Fibroblast of skin of left quadriceps (primary cell): Measurements from ENCODE around the gene ZNF337.
"Not testable (repeated sequence)": the region's sequence is repeated elsewhere in the genome, so short reads cannot be mapped to it uniquely, and the experiment has no call there.

Source experiments
- DNase-seq, 2 experiments: peaks; one replicate each; pipeline ENCODE4 v3.0.0-alpha.2; 2013; ENCODE audit warnings: low read depth in 2 of 2

Gene ZNF337

DNA sequence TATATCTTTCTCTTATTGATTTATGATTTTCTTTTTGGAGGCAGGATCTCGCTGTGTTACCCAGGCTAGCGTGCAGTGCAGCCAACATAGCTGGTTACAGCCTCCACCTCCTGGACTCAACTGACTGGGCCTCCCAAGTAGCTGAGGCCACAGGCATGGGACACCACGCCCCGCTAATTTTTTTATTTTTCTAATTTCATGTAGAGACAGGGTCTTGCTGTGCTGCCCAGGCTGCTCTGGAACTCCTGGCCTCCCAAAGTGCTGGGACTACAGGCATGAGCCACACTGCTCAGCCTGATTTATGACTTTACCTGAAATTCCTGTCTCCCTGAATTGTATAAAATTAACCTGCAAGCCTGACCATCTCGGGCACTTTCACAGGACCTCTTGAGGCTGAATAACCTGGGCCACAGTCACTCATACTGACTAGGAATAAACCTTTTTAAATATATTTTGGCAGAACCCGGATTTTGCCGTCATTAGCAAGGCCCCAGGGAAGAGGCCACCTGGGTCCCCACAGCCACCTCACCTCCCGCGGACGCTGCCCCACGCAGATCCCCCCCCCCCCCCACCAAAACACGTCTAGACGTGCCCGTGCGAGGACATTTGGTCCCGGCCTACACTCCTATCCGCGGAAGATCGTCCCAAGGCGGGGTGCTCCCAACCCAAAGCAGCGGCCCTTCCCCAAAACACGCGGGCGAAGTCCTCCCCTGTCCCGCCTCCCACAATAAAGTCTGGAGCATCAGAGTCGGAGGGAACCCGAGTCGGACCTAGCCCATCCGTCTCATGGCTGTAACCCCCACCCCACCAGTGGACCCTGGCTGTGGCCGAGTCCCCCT is 902 bp downstream of the ZNF337 start:
- DNase-seq = no peak

DNA sequence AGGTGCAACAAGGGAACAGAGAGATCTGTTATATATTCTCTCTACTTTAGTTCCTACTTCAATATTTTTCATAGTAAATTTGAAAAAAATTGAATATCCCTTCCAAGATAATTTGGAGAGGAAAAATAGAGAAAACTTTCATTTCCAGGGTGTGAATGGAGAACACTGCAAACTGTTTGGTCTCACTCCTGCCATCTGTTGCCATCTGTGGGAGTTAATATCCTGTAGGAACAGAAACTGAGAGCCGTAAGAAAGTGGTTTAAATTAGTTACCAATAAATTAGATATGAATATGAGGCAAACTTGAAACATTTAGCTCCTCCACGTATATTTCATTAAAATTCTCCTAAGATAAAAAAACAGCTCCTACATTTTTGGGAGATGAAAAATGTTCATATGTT is 4.2 kb downstream of the ZNF337 start:
- DNase-seq = no peak

DNA sequence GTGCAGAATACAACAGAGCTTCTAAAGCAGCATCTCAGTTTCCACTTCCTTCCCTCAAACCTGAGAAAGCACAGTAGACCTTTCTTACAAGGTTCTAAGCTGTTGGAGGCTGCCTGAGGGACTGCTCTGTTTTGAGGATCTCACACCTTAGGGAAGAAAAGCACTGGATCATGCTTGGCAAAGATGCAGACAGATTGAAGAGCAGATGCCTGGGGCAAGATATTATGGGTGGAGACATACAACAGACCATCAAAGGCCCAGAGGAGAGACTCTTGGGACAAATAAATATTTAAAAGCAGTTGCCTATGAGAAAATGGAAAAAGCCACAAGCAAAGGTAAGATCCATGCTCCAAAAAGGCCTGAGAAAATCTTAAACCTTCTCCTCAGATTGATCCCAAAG is 6.2 kb downstream of the ZNF337 start:
- DNase-seq = no peak

DNA sequence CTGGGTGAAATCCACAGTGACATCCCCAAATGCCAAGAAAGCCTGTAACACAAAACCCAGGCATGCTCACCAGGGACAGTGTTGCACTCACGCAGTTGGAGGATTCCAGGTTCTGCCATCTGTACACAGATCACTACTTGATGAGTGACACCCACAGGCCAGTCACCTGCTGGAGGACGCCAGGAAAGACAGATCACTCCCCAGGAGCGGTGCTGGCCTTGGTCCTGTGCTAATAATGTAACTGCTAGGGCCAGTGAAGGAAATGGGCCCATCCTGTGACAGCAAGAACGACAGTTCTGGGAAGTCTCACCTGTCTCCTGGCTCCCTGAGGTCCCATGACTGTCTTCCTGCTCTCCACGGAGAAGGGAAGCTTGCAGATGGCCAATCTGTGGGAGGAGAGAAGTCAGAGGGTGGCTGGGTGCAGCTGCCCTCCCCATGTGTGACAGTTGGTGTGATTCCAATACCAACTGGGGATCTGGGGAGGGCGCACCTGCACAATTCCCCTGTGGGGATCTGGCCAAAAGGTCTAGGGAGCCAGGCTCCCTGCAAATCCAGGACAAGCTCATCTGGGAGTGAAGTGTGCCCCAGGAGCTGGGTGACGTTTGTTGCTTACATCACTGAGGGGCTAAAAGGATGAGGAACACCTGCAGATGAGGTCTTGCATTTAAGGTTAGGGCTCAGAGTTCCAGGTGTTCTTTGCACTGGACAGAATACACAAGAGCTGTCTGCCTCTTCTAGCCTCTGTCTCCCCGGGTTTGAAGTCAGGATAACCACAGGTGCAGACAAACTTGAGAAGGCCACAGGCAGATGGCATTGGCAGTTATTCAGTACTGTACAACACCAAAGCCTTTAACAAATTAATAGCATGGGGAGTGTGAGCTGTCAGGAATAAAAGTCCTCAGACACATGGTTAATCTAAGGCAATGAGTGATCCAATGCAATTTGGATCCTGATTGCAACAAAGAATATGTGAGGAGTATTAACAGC is 10.3 kb downstream of the ZNF337 start:
- no peak for DNase-seq

DNA sequence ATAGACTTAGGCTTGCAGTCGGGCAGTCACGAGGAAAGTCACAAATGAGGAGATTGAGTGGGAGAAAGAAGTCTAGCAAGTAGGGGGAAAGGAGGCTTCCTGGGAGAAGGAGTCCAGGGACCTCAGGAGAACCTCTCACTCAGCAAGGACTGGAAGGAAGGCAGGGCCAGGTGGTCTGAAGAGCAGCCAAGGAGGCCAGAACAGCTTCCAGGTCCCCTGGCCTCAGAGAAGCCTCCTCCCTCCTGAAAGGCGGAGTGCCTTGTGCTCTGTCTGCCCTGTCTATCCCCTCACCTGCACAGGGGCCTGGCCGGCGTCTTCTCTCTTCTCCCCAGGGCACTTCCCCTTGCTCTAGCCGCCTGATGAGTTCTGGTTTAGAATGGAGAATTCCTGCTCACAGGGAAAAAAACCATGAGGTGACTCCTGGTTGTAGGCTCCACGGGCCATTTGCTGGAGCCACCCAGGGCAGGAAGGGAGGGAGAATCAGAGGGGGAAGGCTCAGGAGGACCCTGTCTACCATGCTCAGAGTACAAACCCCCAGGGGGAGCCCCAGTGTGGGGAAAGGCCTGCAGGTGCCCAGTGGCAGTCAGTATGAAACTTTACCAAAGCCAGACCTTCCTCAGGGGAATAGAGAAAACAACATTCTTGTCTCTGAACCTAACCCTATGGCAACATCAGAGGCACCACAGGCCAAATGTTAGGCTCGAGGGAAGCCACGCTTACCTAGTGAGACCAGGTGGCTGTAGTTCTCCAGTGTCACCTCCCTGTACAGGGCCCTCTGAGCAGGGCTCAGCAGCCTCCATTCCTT is 11.2 kb downstream of the ZNF337 start:
- no peak for DNase-seq

DNA sequence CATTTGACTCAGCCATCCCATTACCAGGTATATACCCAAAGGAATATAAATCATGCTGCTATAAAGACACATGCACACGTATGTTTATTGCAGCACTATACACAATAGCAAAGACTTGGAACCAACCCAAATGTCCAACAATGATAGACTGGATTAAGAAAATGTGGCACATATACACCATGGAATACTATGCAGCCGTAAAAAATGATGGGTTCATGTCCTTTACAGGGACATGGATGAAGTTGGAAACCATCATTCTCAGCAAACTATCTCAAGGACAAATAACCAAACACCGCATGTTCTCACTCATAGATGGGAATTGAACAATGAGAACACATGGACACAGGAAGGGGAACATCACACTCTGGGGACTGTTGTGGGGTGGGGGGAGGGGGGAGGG is 12.8 kb downstream of the ZNF337 start:
- DNase-seq = not testable (repeated sequence)

DNA sequence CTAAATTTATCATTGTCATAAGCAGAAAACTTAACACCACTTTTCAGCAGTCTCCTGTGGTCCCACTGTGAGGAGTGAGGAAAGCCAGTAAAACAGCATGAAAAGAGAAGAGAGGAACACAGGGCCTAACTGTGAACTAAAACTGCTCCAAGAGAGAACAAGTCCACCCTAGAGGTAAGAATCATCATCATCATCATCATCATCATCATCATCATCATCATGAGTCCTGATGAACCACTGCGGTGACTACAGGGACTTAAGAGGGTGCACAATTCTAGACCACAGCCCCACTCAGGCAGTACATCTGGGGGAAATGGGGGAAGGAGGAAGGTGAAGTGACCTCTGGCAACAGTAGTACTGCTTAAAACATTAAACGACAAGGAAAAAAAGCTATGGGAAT is 13.6 kb downstream of the ZNF337 start:
- no peak for DNase-seq

DNA sequence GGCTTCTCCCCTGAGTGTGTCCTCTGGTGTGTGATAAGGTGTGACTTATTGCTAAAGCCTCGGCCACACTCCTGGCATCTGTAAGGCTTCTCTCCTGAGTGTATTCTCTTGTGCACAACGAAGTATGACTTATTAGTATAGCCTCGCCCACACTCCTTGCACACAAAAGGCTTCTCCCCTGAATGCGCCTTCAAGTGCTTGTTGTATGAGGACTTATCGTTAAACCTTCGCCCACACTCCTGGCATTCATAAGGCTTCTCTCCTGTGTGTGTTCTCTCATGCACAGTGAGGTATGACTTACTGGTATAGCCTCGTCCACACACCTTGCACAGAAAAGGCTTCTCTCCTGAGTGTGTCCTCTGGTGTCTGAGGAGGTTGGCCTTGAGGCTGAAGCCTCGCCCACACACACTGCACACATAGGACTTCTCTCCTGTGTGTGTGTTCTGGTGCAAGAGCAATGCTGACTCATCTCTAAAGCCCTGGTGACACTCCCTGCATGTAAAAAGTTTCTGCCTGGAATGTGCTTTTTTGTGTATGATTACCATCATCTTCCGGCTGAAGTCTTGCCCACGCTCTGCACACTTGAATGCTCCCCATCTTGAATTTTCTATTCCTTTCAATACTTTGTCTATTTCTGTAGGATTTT is 20.4 kb downstream of the ZNF337 start:
- DNase-seq = peak in 1 of 2 experiments; percentile 20

DNA sequence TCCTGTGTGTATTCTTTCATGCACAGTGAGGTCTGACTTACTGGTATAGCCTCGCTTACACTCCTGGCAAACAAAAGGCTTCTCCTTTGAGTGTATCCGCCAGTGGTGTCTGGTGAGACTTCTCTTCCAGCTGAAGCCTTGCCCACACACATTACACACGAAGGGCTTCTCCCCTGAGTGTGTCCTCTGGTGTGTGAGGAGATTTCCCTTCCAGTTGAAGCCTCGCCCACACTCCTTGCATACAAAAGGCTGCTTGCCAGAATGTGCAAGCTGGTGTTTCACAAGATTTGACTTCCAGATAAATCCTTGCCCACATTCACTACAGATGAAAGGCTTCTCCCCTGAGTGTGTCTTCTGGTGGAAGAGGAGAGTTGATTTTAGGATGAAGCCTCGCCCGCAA is 21.5 kb downstream of the ZNF337 start:
- no peak for DNase-seq

DNA sequence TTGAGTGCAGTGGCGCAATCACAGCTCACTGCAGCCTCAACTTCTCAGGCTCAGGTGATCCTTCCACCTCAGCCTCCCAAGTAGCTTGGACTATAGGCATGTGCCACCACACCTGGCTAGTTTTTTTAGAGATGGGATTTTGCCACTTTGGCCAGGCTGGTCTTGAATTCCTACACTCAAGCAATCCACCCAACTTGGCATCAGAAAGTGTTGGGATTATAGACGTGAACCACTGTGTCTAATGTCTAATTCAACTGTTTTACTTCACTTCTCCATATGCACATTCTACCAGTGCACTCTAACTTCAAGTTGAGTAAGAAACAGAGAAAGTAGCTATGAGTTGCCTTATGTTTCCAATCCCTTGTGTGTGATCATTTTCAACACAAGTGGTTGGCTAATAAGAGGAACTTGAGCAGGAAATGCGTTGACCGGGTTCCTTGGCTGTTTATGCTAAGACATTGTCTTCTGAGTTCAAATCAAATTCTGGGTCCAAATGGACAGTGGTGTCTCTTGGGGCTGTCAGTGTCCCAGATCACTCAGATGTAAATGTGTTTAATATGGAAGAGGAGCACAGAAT is 23.9 kb downstream of the ZNF337 start:
- DNase-seq = no peak

DNA sequence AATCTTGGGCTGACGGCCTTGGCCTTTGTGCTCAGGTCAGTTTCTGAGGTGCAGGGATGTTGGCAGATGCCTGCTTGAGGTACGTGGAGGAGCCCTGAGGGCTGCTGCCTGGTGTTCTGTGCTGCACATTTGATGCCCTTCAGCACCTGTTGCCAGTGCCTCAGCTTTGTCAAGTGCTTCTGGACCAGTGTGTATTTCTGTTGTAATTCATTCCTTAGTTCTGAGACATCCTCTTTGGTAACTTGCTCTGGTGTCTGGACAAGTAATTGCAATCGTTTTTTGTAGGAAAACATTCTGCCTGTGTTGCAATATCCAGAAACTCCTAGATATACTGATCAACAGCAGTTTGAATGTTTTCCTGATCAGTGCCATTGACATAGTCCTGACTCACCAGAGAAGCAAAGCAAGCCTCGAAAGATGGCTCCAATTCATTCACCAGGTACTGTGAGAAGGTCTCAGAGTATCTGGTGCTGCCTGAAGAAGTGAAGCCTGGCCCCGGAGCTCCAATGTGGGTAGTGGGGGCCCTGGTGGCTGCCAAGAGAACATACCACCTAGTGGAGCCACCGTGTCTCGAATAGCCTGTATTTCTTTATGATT is 26.7 kb downstream of the ZNF337 start:
- DNase-seq = peak; percentile 12 to 20

DNA sequence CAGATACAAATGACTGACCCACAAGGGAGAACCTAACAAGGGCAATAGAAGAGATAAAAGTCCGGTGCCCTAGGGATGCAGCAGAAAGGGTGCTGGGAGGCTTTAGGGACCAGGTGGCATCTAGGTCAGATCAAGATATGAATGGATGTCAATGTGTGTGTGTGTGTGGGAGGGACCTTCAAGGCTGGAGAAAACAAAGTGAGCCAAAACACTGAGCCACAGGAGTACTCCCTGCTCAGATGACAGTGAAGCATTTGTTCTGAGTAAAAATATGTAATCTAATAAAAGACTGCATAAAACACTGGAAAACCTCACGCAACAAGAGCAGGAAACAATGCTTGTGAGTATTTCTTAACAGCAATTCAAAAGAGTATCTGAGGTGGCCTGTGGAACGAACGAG is 28.2 kb downstream of the ZNF337 start:
- DNase-seq = no peak

DNA sequence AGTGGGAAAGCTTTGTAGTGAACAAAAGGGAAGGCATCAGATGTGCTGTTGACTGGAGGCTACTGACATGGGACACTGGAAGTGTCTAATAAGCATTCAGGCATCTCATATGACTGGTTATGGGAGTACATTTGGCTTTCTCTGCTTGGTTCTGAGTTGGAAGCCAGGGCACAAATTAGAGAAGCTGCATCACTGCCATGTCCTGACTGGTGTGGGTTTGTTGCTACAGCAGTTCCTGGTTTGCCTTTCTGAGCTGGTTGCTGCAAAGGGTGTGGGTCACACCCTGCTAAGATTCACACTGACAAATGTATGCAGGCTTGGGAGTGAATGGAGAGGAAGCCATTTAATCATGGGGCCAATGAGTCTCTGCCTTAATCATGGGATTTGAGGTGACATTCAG is 36.7 kb downstream of the ZNF337 start:
- DNase-seq = no peak

DNA sequence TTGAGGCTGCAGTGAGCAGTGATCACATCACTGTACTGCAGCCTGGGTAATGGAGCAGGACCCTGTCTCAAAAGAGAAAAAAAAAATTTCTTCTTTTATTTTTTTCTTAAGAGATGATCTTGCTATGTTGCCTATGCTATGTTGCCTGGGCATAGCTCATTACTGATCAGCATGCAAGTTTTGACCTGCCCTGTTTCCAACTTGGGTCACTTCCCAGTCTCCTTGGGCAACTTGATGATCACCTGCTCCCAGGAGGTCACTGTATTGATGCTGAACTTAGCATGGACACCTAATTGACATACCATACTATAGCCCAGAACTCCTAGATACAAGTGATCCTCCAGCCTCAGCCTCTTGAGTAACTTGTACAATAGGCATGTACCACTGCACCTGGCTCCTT is 42.2 kb downstream of the ZNF337 start:
- no peak for DNase-seq

DNA sequence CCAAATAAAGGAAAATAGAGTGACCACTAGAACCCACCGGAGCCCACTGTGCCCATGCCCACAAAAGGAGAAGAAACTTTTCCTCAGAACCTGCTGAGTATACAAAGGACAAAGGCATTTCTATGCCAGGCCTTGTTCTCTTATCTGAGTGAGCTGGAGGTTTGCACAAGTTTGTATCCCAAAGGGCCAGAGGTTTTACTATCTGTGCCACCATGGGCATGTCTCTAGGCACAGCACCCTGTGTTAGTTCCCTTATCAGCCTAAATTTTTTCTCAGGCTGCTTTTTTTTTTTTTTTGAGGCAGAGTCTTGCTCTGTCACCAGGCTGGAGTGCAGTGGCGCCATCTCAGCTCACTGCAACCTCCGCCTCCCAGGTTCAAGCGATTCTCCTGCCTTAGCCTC is 43.8 kb downstream of the ZNF337 start:
- not testable (repeated sequence) for DNase-seq

DNA sequence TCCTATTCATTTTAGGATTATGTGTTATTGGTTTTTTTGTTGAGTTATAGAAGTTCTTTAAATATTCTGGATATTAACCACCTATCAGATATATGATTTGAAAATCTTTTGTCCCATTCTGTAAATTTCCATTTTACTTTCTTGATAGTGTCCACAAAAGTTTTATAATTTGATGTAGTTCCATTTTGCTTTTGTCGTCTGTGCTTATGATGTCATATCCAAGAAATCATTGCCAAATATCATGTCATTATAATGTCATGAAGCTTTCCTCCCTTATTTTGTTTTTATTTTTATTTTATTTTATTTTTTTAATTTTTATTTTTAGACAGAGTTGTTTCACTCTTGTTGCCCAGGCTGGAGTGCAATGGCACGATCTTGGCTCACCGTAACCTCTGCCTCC is 51.8 kb downstream of the ZNF337 start:
- DNase-seq = no peak

DNA sequence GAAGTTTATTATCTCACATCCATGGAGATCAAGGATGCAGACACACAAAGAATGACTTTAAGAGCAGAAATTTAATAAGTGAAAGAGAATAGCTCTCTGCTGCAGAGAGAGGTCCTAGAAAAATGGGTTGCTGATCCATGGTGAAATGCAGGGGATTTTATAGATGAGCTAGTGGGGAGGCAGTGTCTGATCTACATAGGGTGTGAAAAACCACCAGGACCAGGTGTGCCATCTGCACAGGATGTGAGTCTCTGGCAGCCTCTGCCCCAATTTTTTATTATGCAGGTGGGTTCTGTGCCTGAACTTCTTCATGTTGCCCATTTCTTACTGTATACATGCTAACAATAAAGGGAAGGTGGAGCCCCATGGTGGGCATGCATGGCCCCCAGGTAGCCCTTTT is 52.9 kb downstream of the ZNF337 start:
- DNase-seq = no peak

DNA sequence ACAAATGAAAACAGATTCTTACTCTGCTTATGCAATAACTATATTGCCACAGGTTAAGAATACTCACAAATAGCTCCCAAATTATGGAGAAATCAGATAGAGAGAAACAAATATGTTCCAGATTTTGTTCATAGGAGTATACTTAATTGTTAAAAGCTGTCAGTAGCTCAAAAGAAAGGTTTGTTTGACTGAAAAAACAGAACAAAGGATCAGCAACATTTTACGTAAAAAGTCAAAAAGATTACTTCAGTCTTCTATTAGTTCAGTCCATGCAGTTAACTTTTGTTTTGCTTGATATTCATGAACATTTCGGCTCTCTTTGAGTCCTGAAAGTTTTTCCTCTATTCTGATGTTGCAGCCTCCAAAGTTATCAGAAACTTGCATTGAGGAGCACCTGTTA is 59.4 kb downstream of the ZNF337 start:
- no peak for DNase-seq

DNA sequence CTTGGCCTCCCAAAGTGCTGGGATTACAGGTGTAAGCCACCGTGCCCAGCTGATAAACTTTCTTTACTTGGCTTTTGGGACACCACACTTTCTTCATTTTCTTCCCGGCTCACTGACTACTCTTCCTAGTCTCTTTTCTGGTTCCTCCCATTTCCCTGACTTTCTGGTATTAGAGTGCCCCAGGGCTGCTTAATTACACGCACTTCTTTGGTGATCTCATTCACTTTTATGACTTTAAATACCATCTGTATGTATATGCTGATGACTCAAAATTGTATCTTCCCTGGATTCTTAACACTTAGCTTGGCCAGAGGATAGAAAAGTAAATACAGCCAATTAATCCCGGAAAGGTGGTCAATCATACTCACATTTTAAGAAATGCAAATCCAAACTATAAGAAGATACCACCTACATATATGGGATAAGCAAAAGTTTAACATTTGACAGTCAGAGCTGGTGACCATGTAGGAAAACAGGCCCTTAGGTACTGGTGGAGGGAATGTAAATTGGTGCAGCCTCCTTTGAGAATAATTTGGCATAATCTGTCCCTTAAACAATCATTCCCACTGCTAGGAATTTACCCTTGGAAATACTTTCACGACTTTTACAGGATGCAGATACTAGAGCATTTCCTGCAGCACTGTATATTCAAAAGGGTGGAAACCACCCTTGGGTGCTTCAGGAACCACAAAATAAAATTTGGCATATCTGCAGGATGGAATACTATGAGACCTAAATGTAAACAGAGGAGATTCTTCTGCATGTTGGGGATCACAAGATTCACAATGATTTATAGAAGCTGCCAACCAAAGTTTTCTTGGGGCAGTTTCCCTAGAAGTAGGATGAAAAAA is 63.5 kb downstream of the ZNF337 start:
- DNase-seq = peak in 1 of 2 experiments; percentile 30

DNA sequence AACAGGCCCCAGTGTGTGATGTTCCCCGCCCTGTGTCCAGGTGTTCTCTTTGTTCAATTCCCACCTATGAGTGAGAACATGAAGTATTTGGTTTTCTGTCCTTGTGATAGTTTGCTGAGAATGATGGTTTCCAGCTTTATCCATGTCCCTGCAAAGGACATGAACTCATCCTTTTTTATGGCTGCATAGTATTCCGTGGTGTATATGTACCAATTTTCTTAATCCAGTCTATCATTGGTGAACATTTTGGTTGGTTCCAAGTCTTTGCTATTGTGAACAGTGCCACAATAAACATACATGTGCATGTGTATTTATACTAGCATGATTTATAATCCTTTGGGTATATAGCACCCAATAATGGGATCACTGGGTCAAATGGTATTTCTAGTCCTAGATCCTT is 66.0 kb downstream of the ZNF337 start:
- not testable (repeated sequence) for DNase-seq
